Neutrophil (primary cell): ENCODE results near the gene TMEM179.

Experiments
- H3K27ac ChIP-seq: fragments of 200-600 bp; sonication (generic); 2 replicates; pipeline ENCODE4 v1.5.1; 2016; ENCODE audit warnings: mild to moderate bottlenecking, moderate library complexity
- H3K27me3 ChIP-seq: fragments of 200-600 bp; sonication (generic); 2 replicates; pipeline ENCODE4 v1.6.0; 2016; ENCODE audit warnings: mild to moderate bottlenecking
- H3K36me3 ChIP-seq: fragments of 200-600 bp; sonication (generic); 2 replicates; pipeline ENCODE4 v1.5.1; 2017
- H3K4me1 ChIP-seq, 2 experiments: fragments of 200-600 bp in 1 of 2; sonication (generic) in 1 of 2; 1 replicate in 1 of 2; 2 replicates in 1 of 2; pipeline versions ENCODE4 v1.5.1 to v1.6.1; 2013 to 2016; ENCODE audit warnings: low read depth in 1 of 2, low read length in 1 of 2, mild to moderate bottlenecking in 1 of 2, moderate library complexity in 1 of 2; ENCODE audit not compliant: control insufficient read depth in 1 of 2, insufficient read depth in 1 of 2
- H3K4me3 ChIP-seq, 2 experiments: fragments of 200-600 bp in 1 of 2; sonication (generic) in 1 of 2; 1 replicate in 1 of 2; 2 replicates in 1 of 2; pipeline ENCODE4 v1.5.1; 2013 to 2016; ENCODE audit warnings: low read depth in 1 of 2, low read length in 1 of 2, mild to moderate bottlenecking in 1 of 2, moderate library complexity in 1 of 2
- H3K9me3 ChIP-seq: fragments of 200-600 bp; sonication (generic); 2 replicates; pipeline ENCODE4 v1.5.1; 2016
- TF ChIP-seq, protein P1 (sequence below): fragments of 200-600 bp; sonication (generic); IDR thresholded peaks from 2 replicates; pipeline ENCODE4 v1.5.1; 2016; ENCODE audit warnings: antibody characterized with exemption

The TMEM179 gene

GRCh38 chr14:104635717-104636116 is 31.1 kb upstream of the TMEM179 start:
- H3K4me1 ChIP-seq = no peaks in the 10 kb centered on the region
- H3K4me3 ChIP-seq = no peak overlapping the region
- no peaks in the 10 kb centered on the region for H3K9me3 ChIP-seq
- TF ChIP-seq, protein P1, sequence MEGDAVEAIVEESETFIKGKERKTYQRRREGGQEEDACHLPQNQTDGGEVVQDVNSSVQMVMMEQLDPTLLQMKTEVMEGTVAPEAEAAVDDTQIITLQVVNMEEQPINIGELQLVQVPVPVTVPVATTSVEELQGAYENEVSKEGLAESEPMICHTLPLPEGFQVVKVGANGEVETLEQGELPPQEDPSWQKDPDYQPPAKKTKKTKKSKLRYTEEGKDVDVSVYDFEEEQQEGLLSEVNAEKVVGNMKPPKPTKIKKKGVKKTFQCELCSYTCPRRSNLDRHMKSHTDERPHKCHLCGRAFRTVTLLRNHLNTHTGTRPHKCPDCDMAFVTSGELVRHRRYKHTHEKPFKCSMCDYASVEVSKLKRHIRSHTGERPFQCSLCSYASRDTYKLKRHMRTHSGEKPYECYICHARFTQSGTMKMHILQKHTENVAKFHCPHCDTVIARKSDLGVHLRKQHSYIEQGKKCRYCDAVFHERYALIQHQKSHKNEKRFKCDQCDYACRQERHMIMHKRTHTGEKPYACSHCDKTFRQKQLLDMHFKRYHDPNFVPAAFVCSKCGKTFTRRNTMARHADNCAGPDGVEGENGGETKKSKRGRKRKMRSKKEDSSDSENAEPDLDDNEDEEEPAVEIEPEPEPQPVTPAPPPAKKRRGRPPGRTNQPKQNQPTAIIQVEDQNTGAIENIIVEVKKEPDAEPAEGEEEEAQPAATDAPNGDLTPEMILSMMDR = no peak
- peaks cover 14% of the 10 kb centered on the region for H3K27me3 ChIP-seq
- no peaks in the 10 kb centered on the region for H3K36me3 ChIP-seq
- H3K27ac ChIP-seq = no peak overlapping the region

GRCh38 chr14:104634886-104635570 is 30.5 kb upstream of the TMEM179 start:
- Histone ChIP-seq H3K27ac (no peak overlapping the region), H3K9me3 (no peaks in the 10 kb centered on the region), H3K4me1 (no peaks in the 10 kb centered on the region), H3K36me3 (no peaks in the 10 kb centered on the region), H3K27me3 (peaks cover 14% of the 10 kb centered on the region), H3K4me3 (no peak overlapping the region)
- TF ChIP-seq, protein P1 = no peak

- H3K4me1 ChIP-seq = no peaks in the 10 kb centered on the region
- TF ChIP-seq, protein P1 = no peak
- H3K27me3 ChIP-seq = peaks cover 6% of the 10 kb centered on the region
- no peaks in the 10 kb centered on the region for H3K9me3 ChIP-seq
- H3K4me3 ChIP-seq = no peak overlapping the region
- H3K36me3 ChIP-seq = no peaks in the 10 kb centered on the region
- H3K27ac ChIP-seq = no peak overlapping the region
Measured at GRCh38 chr14:104634138-104634760, 29.7 kb upstream of the TMEM179 start.

DNA sequence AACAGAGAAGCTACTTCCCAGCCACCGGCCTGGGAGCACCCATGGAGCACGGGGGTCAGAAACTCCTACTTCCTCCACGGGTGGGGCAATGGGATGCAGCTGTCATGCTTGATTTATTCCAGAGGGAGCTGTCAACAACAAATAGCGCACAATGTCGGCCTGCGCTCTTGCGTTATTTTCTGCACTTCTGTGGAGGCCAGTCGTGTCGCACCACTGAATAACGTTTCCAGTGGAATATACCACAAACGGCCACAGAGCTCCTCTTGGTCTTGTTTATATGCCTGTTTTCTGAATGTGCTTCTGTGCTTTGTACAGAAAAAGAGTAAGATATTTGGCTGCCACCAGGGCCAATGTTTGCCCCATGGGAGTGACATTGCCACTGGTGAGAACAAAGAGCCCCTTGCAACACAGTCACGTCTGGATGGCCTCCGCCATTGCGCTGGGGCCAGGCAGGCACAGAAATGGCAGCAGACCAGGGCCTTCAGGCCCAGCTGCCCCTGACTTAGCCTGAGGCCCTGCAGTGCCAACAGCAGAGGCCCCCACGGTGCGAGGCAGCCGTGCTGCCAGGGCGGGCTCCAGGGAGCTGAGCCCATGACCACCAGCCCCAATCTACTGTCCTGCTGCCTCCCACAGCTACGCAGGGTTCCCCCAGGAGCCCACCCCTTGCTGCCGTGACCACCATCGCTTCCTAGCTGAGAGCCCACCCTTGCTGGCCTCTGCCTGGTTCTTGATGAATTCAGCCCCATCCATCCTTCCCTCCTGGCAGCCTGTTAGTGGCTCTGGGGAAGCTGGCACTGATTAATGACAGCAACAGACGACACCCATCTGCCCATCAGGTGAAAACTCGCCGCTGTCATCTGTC is 28.9 kb upstream of the TMEM179 start:
- TF ChIP-seq, protein P1 = no peak
- Histone ChIP-seq H3K27ac (no peak overlapping the region), H3K9me3 (no peaks in the 10 kb centered on the region), H3K4me3 (no peak overlapping the region), H3K36me3 (no peaks in the 10 kb centered on the region), H3K4me1 (no peaks in the 10 kb centered on the region), H3K27me3 (peaks cover 1% of the 10 kb centered on the region)

GRCh38 chr14:104632781-104633180 is 28.2 kb upstream of the TMEM179 start:
- Histone ChIP-seq H3K27me3 (no peaks in the 10 kb centered on the region), H3K4me3 (no peak overlapping the region), H3K4me1 (no peaks in the 10 kb centered on the region), H3K27ac (no peak overlapping the region), H3K9me3 (no peaks in the 10 kb centered on the region), H3K36me3 (no peaks in the 10 kb centered on the region)
- TF ChIP-seq, protein P1 = no peak
